ENCODE data around the gene EIF1AD.

- TF ChIP-seq REST (IDR thresholded peaks at IDR 0.05; ENCODE audit: insufficient read depth in 1 of 2, low read depth in 2 of 2, low read length in 1 of 2) = no peak
- TF ChIP-seq, protein P1, sequence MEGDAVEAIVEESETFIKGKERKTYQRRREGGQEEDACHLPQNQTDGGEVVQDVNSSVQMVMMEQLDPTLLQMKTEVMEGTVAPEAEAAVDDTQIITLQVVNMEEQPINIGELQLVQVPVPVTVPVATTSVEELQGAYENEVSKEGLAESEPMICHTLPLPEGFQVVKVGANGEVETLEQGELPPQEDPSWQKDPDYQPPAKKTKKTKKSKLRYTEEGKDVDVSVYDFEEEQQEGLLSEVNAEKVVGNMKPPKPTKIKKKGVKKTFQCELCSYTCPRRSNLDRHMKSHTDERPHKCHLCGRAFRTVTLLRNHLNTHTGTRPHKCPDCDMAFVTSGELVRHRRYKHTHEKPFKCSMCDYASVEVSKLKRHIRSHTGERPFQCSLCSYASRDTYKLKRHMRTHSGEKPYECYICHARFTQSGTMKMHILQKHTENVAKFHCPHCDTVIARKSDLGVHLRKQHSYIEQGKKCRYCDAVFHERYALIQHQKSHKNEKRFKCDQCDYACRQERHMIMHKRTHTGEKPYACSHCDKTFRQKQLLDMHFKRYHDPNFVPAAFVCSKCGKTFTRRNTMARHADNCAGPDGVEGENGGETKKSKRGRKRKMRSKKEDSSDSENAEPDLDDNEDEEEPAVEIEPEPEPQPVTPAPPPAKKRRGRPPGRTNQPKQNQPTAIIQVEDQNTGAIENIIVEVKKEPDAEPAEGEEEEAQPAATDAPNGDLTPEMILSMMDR (IDR thresholded peaks at IDR 0.05) = no peak
Measured at GRCh38 chr11:65981101-65981740, 20.7 kb downstream of the EIF1AD start.
